Measurements from ENCODE around the gene ZNF799.

- TF ChIP-seq, protein P1, sequence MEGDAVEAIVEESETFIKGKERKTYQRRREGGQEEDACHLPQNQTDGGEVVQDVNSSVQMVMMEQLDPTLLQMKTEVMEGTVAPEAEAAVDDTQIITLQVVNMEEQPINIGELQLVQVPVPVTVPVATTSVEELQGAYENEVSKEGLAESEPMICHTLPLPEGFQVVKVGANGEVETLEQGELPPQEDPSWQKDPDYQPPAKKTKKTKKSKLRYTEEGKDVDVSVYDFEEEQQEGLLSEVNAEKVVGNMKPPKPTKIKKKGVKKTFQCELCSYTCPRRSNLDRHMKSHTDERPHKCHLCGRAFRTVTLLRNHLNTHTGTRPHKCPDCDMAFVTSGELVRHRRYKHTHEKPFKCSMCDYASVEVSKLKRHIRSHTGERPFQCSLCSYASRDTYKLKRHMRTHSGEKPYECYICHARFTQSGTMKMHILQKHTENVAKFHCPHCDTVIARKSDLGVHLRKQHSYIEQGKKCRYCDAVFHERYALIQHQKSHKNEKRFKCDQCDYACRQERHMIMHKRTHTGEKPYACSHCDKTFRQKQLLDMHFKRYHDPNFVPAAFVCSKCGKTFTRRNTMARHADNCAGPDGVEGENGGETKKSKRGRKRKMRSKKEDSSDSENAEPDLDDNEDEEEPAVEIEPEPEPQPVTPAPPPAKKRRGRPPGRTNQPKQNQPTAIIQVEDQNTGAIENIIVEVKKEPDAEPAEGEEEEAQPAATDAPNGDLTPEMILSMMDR (IDR thresholded peaks at IDR 0.05; ENCODE audit: poor library complexity): peak; percentile 65
- no peak for TF ChIP-seq EZH2 (IDR thresholded peaks at IDR 0.05; ENCODE audit: borderline replicate concordance)
These were observed 35.6 kb downstream of the ZNF799 start, which contains the start of gene ZNF442 for GRCh38 chr19:12365236-12366162.
